DND-41 (cell line): Measurements from ENCODE around the gene CUBN.

Experiments used
- CTCF ChIP-seq: IDR thresholded peaks from 2 replicates; pipeline ENCODE4 v1.5.1; 2012; ENCODE audit warnings: borderline replicate concordance, low read length, moderate library complexity, mild to moderate bottlenecking; ENCODE audit not compliant: poor library complexity, severe bottlenecking; ENCODE audit errors: extremely low read depth
- EZH2 ChIP-seq: IDR thresholded peaks from 3 replicates; pipeline ENCODE4 v1.6.1; 2012; ENCODE audit warnings: borderline replicate concordance, low read depth, mild to moderate bottlenecking, moderate library complexity, low read length, inconsistent platforms; ENCODE audit not compliant: severe bottlenecking

- TF ChIP-seq CTCF: no peak
- no peak for TF ChIP-seq EZH2
Measured at GRCh38 chr10:17109475-17110207, 20.0 kb downstream of the CUBN start.
